NCI-H128 (cell line): ENCODE results near the gene RALGPS2.

Experiments used
- DNase-seq: peaks from one replicate; lab custom pipeline; 2025; ENCODE audit not compliant: unreplicated experiment; lab: John Stamatoyannopoulos, UW

Gene RALGPS2

DNA sequence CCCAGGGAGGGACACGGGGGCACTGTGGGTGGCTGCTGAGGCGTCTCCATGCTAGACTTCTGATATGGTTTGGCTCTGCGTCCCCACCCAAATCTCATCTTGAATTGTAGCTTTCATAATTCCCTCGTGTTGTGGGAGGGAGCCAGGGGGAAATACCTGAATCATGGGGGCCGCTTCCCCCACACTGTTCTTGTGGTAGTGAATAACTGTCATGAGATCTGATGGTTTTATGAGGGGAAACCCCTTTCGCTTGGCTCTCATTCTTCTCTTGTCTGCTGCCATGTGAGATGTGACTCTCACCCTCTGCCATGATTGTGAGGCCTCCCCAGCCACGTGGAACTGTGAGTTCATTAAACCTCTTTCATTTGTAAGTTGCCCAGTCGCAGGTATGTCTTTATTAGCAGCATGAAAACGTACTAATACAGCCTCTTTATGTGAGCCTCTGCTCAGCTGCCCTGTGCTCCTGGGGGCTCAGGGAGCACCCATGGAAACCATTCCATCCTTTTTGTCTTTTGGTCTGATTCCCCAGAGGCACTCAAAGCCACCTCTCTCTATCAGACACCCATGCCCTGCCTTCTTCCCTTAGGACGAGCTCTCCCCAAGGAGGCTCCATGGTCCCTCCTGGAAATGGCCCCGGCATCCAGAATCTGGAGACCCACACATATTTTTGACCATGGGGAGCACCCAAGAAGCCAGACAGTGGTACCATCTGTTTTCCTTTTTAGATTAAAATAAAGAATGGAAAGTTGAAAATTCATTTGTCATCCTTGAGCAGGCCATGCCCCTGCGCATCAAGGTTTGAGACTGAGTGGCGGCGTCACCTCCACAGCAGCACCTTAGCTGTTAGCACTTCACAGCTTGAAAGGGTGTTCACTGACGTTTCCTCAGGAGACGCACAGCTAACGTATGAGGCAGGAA is 234.8 kb downstream of the RALGPS2 start:
- no peak for DNase-seq

DNA sequence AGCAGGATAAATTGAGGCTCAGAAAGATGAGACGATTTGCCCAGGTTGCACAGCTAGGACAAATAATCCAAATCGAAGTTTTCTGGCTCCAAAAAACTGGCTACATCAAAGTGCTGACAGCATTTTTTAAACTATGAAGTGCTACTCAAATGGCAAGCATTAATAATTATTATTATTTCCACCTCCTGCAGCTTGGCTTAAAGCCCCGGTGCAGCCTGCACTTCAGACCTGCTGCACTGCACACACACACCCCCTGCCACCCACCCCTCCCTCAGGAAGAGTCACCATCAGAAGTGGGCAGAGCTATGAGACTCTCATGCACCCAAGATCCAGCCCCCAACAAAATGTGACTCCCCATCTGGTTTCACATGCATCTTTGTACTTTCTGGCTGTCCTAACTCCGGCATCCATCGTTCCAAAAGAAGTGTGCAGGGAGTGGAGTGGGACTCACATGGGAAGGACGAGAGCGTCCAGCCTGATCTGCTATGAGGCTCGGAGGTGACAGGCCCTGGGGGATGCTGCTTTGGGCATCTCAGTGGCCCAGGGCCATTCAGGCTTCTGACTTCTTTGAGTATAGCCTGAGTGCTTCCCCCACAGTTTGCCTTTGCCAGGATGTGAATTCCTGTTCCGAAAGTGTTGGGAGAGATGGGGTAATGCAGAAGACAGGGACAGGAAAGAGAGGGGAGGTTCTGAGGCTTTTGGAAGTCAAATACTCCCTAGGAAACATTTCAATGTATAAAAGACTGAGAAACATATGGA is 235.6 kb downstream of the RALGPS2 start:
- no peak for DNase-seq

DNA sequence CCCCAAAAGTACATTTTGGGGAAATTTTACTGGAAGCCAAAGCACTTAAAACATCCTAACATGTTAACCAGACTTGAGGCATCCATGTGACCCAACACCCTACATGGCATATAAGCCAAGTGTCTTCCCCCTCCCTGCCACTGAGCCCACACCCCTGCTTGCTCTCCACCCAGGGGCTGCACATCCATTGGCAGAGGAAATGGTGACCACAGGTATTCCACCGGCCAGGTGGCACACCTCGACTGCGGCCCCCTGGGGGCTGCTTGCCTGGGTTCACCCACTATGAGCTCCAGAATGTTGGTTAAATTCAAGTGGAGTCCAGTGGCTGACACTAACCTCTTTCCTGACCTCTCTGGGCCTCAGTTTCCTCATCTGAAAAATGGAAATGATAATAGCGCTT is 236.3 kb downstream of the RALGPS2 start:
- DNase-seq = no peak

DNA sequence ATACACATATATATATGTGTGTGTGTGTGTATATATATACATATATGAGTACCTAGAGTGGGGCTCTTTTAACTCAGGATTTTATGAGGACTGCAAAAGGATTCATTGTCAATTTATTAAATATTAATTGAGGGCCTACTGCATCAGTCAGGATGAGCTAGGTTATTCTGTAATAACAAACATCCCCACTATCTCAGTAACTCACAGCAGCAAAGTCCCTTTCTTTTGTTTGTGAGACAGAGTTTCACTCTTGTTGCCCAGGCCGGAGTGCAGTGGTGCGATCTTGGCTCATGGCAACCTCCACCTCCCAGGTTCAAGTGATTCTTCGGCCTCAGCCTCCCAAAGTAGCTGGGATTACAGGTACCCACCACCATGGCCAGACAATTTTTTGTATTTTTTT is 236.8 kb downstream of the RALGPS2 start:
- no peak for DNase-seq

DNA sequence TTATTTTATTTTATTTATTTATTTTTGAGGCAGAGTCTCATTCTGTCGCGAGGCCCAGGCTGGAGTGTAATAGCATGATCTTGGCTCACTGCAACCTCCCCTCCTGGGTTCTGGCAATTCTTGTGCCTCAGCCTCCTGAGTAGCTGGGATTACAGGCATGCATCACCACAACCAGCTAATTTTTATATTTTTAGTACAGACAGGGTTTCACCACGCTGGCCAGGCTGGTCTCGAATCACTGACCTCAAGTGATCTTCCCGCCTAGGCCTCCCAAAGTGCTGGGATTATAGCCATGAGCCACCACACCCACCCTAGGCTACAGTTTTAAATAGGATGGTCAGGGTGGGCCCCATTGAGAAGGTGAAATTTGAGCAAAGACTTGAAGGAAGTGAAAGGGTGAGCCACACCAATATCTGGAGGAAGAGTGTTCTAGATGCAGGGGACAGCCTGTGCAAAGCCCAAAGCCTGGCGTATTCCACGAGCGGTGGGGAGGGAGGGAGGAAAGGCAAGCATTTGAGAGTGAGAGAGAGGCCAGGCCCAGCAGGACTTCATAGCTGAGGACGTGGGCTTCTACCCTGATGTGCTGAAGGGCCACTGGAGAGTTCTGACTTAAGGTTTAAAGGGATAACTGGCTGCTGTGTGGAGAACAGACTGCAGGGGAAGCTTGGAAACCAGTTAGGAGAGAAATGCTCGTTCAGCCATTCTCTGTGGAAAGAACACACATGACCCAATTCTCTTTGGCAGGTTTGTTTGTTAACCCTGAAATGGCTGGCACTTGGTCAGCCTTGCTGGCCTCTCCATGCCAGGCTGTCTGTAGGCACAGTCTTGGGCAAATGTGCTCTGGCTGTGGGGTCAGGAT is 238.0 kb downstream of the RALGPS2 start:
- no peak for DNase-seq

DNA sequence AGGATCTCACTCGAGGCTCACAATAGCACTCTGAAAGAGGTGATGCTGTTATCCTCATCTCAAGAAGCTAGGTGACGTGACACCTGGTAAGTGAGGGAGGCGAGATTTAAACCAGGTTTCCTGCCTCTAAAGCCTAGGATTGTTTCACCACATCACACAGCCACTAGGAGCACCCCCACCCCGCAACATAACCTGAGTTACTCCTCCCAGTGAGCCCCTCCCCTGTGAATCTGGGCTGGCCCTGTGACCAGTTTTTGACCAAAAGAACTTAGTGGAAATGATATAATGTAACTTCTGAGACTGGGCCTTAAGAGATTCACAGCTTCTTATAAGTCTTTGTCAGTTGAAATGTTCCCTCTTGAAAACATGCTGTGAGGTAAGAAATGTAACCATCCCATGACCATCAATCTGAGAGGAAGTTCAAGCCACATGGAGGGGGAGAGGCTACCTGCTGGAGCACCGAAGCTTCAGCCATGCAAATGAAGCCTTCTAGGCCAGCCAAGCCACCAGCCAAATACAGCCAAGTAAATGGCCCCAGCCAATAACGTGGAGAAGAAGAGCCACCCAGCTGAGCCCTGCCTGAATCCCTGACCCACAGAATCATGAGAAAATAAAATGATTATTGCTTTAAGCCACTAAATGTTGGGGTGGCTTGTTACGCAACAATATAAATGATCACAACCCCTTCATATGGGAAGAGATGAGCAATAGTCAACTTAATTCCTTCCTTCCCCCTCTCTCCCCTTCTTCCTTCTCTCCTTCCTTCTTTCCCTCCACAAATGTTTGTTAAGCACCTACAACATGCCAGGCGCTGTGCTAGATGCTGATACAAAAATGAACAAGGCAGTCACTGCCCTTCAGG is 239.7 kb downstream of the RALGPS2 start:
- no peak for DNase-seq

DNA sequence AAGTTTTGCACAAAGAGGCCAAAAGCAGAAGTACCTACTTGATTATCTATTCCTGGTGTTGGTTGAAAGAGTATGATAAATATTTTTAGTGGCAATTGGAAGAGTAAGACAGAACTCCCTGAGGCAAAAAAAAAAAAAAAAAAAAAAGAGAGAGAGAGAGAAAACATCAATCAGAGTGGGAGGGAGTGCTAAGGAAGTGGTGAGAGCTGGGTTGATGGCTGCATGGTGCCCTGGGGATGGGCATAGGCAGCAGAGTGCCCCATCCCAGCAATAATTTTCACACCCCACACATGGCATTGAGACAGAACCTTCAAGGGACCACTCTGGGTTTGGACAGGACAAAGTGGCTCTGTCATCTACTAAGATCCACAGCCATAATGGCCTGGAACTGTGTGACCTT is 241.3 kb downstream of the RALGPS2 start:
- DNase-seq = no peak

DNA sequence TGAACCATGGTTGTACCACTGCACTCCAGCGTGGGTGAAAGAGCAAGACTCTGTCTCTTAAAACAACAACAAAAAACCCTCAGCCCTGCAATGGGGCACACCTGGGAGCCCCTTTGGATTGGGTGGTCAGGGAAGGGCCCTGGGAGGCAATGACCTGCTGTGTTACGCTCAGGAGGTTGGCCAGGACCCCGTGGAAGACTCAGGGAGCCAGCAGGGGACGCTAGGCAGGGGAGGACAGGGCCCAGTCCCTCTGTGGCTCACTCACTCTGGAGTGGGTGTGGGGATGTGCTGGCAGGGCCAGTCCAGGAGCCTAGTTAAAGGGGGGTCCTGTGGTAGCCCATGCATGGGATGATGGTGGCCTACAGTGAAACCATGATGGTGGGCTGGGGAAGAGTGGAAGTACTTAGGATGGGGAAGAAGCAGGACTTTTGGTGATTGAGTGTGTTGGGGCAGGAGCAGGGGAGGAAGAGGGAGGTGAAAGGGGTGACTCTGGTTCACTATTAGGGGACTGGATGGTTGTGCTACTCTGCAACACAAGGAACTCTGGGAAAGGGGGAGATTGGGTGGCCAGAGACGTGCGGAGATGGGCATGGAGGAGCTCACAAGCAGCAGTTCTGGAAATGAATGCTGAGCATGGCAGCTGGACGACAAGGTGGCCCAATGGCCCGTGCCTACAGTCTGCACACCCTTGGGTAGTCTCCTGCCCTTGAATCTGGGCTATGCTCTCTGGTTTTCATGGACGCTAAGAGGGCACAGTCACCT is 244.4 kb downstream of the RALGPS2 start:
- no peak for DNase-seq

DNA sequence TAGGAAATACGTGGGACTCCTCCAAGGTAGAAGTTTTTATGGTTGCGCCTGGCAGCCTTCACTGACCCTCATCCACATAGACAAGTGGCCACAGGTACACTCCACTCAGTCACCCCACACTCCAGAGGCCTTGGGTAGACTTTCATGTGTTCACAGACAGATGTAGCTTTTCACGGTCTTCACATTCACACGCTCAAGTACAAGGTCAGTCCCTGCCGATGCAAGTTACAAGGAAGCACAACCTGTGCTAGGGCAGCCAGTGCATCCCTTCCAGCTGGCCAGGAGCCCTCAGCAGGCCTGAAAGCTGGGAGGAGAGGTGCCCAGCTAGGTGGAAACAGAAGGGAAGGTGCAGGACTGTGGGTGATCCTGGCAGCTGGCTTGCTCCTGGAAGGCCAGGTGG is 245.1 kb downstream of the RALGPS2 start:
- DNase-seq = no peak
